Keratinocyte (primary cell): ENCODE measurements around the gene EXOSC5. TPM values are rescaled to one million over a fixed set of nuclear protein-coding genes. Genes with fewer than 3 reads are reported as not detected.

Experiments used
- DNase-seq: peaks from one replicate; pipeline ENCODE4 v3.0.0-alpha.2; 2011; ENCODE audit warnings: low read depth, missing footprints, low spot score
- FAIRE-seq: peaks from 2 replicates; lab custom pipeline; 2011; peaks lifted over from hg19 to GRCh38; lab: Jason Lieb, UNC
- H2AFZ ChIP-seq: 2 replicates; pipeline ENCODE4 v1.6.0; 2012; ENCODE audit warnings: low read length, control low read depth, inconsistent platforms; ENCODE audit not compliant: control insufficient read depth
- H3K27ac ChIP-seq: 2 replicates; pipeline ENCODE4 v1.5.1; 2011; ENCODE audit warnings: low read length; ENCODE audit not compliant: control insufficient read depth, insufficient read depth
- H3K27me3 ChIP-seq: 3 replicates; pipeline ENCODE4 v1.6.0; 2011; ENCODE audit warnings: low read length; ENCODE audit not compliant: control insufficient read depth, insufficient read depth; ENCODE audit errors: extremely low read depth
- H3K36me3 ChIP-seq, 2 experiments: 2 replicates in 1 of 2; 3 replicates in 1 of 2; pipeline ENCODE4 v1.5.1; 2011; ENCODE audit warnings: low read length in 2 of 2, mild to moderate bottlenecking in 1 of 2; ENCODE audit not compliant: control insufficient read depth in 2 of 2, insufficient read depth in 2 of 2; ENCODE audit errors: extremely low read depth in 1 of 2
- H3K4me1 ChIP-seq: 3 replicates; pipeline ENCODE4 v1.5.1; 2011; ENCODE audit warnings: low read length; ENCODE audit not compliant: control insufficient read depth, insufficient read depth; ENCODE audit errors: extremely low read depth
- H3K4me2 ChIP-seq: 3 replicates; pipeline ENCODE4 v1.6.0; 2011; ENCODE audit warnings: low read depth, low read length; ENCODE audit not compliant: control insufficient read depth, insufficient read depth; ENCODE audit errors: extremely low read depth
- H3K4me3 ChIP-seq, 3 experiments: fragments of 200-600 bp in 1 of 3; sonication (generic) in 1 of 3; 2 replicates in 2 of 3; 3 replicates in 1 of 3; pipeline ENCODE4 v1.5.1; 2011 to 2016; ENCODE audit warnings: low read length in 3 of 3, mild to moderate bottlenecking in 3 of 3, control low read depth in 2 of 3, inconsistent platforms in 1 of 3, low read depth in 1 of 3, mixed read lengths in 1 of 3, mixed run types in 1 of 3, moderate library complexity in 1 of 3; ENCODE audit not compliant: control insufficient read depth in 2 of 3, insufficient read depth in 2 of 3; ENCODE audit errors: extremely low read depth in 1 of 3
- H3K79me2 ChIP-seq: 2 replicates; pipeline ENCODE4 v1.6.0; 2012; ENCODE audit warnings: low read length; ENCODE audit not compliant: control insufficient read depth, insufficient read depth
- H3K9ac ChIP-seq: 3 replicates; pipeline ENCODE4 v1.6.0; 2011; ENCODE audit warnings: low read length; ENCODE audit not compliant: control insufficient read depth, insufficient read depth; ENCODE audit errors: extremely low read depth
- H3K9me1 ChIP-seq: 3 replicates; pipeline ENCODE4 v1.6.0; 2011; ENCODE audit warnings: low read length; ENCODE audit not compliant: control insufficient read depth, insufficient read depth; ENCODE audit errors: extremely low read depth
- H3K9me3 ChIP-seq: 2 replicates; pipeline ENCODE4 v1.5.1; 2012; ENCODE audit warnings: low read depth, low read length; ENCODE audit not compliant: control insufficient read depth
- H4K20me1 ChIP-seq: 3 replicates; pipeline ENCODE4 v1.6.0; 2011; ENCODE audit warnings: low read length; ENCODE audit not compliant: control insufficient read depth, insufficient read depth; ENCODE audit errors: extremely low read depth
- EZH2 ChIP-seq: IDR thresholded peaks from one replicate; pipeline ENCODE4 v1.6.1; 2012; ENCODE audit warnings: inconsistent platforms, mild to moderate bottlenecking, low read length, moderate library complexity
- dilution Hi-C: fragments of 300-500 bp; cut with MboI; formaldehyde crosslinking; loops from one replicate; pipeline ENCODE4 v1.7.0; 2020; ENCODE audit warnings: low sequenced_read_pairs; ENCODE audit not compliant: extremely low pct_ligation_motif_present
- polyA plus RNA-seq, 5 experiments: library from polyadenylated mRNA; depleted of rRNA in 3 of 5; stranded (reverse) in 3 of 5; stranded (forward) in 1 of 5; unstranded in 1 of 5; fragments of >200 nt; gene quantifications; 1 replicate in 1 of 5; 2 replicates in 3 of 5; 3 replicates in 1 of 5; pipeline versions ENCODE4 v1.2.1 to v1.2.3, GENCODE V29; 2011 to 2012; ENCODE audit warnings: missing spikeins in 2 of 5, low read depth in 1 of 5, low replicate concordance in 1 of 5
- TF ChIP-seq, protein P1 (sequence below), 3 experiments: IDR thresholded peaks in 1 of 3; conservative IDR thresholded peaks in 1 of 3; optimal IDR thresholded peaks in 1 of 3; 2 replicates in 2 of 3; 3 replicates in 1 of 3; pipeline versions ENCODE3 to v1.5.1; 2011; ENCODE audit warnings: low read length in 3 of 3, mild to moderate bottlenecking in 3 of 3, moderate library complexity in 2 of 3, control low read depth in 1 of 3, inconsistent platforms in 1 of 3; ENCODE audit not compliant: insufficient read depth in 2 of 3; ENCODE audit errors: extremely low read depth in 1 of 3

The EXOSC5 gene
- polyA plus RNA-seq, 1 donor (not counting 4 experiments of a cell fraction or from before 2014, with no cell fraction given) = 12.5 TPM

DNA sequence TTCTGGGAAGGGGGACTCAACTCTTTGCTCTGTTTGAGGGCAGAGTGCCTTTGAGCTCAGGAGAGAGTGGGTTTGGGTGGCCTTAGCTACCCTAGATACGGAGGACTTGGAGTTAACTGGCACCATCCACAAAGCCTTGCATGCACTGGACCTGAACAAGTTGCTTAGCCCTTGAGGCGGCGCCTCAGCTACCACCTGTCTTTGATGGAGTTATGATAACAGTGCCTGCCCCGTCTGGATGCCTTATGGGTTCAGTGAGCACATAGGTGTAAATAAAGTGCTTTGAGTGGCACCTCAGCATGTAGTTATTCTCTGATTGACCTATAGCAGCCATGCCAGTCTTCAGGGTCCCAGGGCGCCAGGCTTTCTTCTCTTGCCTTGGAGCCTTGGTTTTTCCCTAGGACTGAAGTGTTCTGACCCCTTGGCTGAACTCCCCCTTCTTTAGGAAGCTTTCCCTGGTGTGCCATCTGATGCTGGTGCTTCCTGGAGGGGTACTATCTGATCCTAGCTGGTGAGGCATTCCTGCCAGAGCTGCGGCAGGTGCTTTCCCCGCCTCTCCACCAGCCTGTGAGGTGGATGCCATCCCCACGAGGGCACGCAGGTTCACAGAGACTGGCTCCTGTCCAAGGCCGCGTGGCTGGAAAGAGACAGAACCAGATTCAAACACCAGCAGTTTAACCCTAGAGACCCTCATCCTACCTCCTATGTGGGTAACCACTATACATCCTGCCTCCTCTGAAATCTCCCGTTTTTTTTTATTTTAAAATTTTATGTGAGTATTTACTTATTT lies 6.2 kb upstream of the EXOSC5 start:
- Histone ChIP-seq H3K79me2 (peaks cover 8% of the 10 kb centered on the region), H2AFZ (no peak overlapping the region), H3K9me3 (no peaks in the 10 kb centered on the region), H3K27me3 (no peaks in the 10 kb centered on the region), H3K36me3 (peaks cover 0 to 3% of the 10 kb centered on the region in 2 experiments), H3K4me1 (peaks cover 8% of the 10 kb centered on the region), H3K9me1 (no peaks in the 10 kb centered on the region), H4K20me1 (no peaks in the 10 kb centered on the region), H3K4me2 (no peak overlapping the region), H3K9ac (no peak overlapping the region), H3K27ac (no peak overlapping the region), H3K4me3 (no peak overlapping the region)
- dilution Hi-C loops = no loop called here
- DNase-seq = no peak
- no peak for TF ChIP-seq EZH2
- TF ChIP-seq, protein P1, sequence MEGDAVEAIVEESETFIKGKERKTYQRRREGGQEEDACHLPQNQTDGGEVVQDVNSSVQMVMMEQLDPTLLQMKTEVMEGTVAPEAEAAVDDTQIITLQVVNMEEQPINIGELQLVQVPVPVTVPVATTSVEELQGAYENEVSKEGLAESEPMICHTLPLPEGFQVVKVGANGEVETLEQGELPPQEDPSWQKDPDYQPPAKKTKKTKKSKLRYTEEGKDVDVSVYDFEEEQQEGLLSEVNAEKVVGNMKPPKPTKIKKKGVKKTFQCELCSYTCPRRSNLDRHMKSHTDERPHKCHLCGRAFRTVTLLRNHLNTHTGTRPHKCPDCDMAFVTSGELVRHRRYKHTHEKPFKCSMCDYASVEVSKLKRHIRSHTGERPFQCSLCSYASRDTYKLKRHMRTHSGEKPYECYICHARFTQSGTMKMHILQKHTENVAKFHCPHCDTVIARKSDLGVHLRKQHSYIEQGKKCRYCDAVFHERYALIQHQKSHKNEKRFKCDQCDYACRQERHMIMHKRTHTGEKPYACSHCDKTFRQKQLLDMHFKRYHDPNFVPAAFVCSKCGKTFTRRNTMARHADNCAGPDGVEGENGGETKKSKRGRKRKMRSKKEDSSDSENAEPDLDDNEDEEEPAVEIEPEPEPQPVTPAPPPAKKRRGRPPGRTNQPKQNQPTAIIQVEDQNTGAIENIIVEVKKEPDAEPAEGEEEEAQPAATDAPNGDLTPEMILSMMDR (optimal IDR thresholded peaks at IDR 0.05 in 1 of 3, IDR thresholded peaks at IDR 0.05 in 1 of 3, conservative IDR thresholded peaks at IDR 0.05 in 1 of 3; ENCODE audit: extremely low read depth in 1 of 3, insufficient read depth in 2 of 3, low read length in 3 of 3) = no peak
- FAIRE-seq = no peak

DNA sequence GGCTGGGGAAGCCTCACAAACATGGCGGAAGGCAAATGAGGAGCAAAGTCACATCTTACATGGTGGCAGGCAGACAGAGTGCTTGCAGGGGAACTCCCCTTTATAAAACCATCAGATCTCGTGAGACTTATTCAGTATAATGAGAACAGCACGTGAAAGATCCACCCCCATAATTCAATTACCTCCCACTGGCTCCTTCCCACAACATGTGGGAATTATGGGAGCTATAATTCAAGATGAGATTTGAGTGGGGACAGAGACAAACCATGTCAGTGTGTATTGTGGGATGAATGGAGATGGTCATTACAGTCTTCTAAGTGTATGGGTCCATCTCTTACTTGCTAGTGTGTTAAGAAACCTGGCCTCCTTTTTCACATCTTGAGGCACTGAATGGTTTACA lies 4.9 kb upstream of the EXOSC5 start:
- Histone ChIP-seq H3K27ac (no peak overlapping the region), H3K4me2 (no peak overlapping the region), H3K9ac (no peak overlapping the region), H3K9me3 (no peaks in the 10 kb centered on the region), H3K27me3 (no peaks in the 10 kb centered on the region), H3K4me1 (peaks cover 11% of the 10 kb centered on the region), H2AFZ (no peak overlapping the region), H3K4me3 (no peak overlapping the region), H3K36me3 (peaks cover 0 to 3% of the 10 kb centered on the region in 2 experiments), H3K79me2 (peaks cover 15% of the 10 kb centered on the region), H4K20me1 (no peaks in the 10 kb centered on the region), H3K9me1 (no peaks in the 10 kb centered on the region)
- dilution Hi-C loops = no loop called here
- no peak for TF ChIP-seq EZH2
- TF ChIP-seq, protein P1 (optimal IDR thresholded peaks at IDR 0.05 in 1 of 3, IDR thresholded peaks at IDR 0.05 in 1 of 3, conservative IDR thresholded peaks at IDR 0.05 in 1 of 3; ENCODE audit: extremely low read depth in 1 of 3, insufficient read depth in 2 of 3, low read length in 3 of 3) = no peak
- FAIRE-seq = no peak
- DNase-seq = no peak
